K562 (cell line): ENCODE measurements around the gene CCNL2. TPM values are rescaled to one million over a fixed set of nuclear protein-coding genes. Genes with fewer than 3 reads are reported as not detected.
A peak's percentile ranks its signal among the peaks of the same experiment; 100 is the strongest.

Source experiments
- CBX3 ChIP-seq, 2 experiments: IDR thresholded peaks; 1 replicate in 1 of 2; 2 replicates in 1 of 2; pipeline ENCODE4 v1.6.1; 2012; ENCODE audit warnings: inconsistent platforms in 2 of 2, low read length in 2 of 2, borderline replicate concordance in 1 of 2, control low read depth in 1 of 2
- CREB1 ChIP-seq, 2 experiments: sonication (generic) in 1 of 2; formaldehyde crosslinking in 1 of 2; IDR thresholded peaks; 2 replicates each; pipeline versions ENCODE4 v1.6.1 to v1.8.0; 2012 to 2022; ENCODE audit warnings: inconsistent platforms in 1 of 2, mild to moderate bottlenecking in 1 of 2, missing genetic modification reagents in 1 of 2, moderate library complexity in 1 of 2
- ELF2 ChIP-seq: fragments of 250-450 bp; sonication (Bioruptor Pico); IDR thresholded peaks from 2 replicates; pipeline ENCODE4 v1.5.0; 2021; ENCODE audit warnings: mild to moderate bottlenecking
- POLR2B ChIP-seq: fragments of 450-650 bp; IDR thresholded peaks from 2 replicates; pipeline ENCODE4 v1.6.1; 2018; ENCODE audit warnings: low read depth; ENCODE audit not compliant: partially characterized antibody
- SUPT5H ChIP-seq: fragments of 450-650 bp; IDR thresholded peaks from 2 replicates; pipeline ENCODE4 v1.6.1; 2016
- TARDBP ChIP-seq: fragments of 450-650 bp; IDR thresholded peaks from 2 replicates; pipeline ENCODE4 v1.6.1; 2016
- polyA plus RNA-seq, 8 experiments: library from polyadenylated mRNA; depleted of rRNA in 4 of 8; stranded (reverse) in 5 of 8; unstranded in 3 of 8; fragments of >200 nt; fragmentation: Nextera tagmentation in 2 of 8; fragmentation: Illumina TruSeq in 1 of 8; extraction: Ambion mirVana in 2 of 8; extraction: Trizol in 1 of 8; gene quantifications; 2 replicates each; pipeline versions ENCODE4 v1.2.1 to v1.2.3, GENCODE V29; 2011 to 2014; ENCODE audit warnings: inconsistent platforms in 1 of 8, missing spikeins in 1 of 8
- total RNA-seq, 7 experiments: library from RNA; depleted of rRNA in 6 of 7; stranded (reverse); fragments of >200 nt in 6 of 7; fragmentation: Illumina TruSeq in 2 of 7; extraction: Trizol in 2 of 7; gene quantifications; 2 replicates each; pipeline versions ENCODE4 v1.2.1 to v1.2.3, GENCODE V29; 2011 to 2021; ENCODE audit warnings: low replicate concordance in 1 of 7
- TF ChIP-seq, protein P1 (sequence below): fragments of 450-650 bp; conservative IDR thresholded peaks from 2 replicates; pipeline ENCODE4 v1.6.1; 2016; ENCODE audit warnings: missing genetic modification characterization, low read depth, mild to moderate bottlenecking, control low read depth, missing compliant biosample characterization
- TF ChIP-seq, protein P2 (sequence below): fragments of 250-450 bp; sonication (Bioruptor Pico); IDR thresholded peaks from 2 replicates; pipeline ENCODE4 v1.4.0; 2020; ENCODE audit warnings: mild to moderate bottlenecking
- TF ChIP-seq, protein P3 (sequence below): sonication (generic); formaldehyde crosslinking; IDR thresholded peaks from 2 replicates; pipeline ENCODE4 v1.8.0; 2022; ENCODE audit warnings: mild to moderate bottlenecking, missing genetic modification reagents
- TF ChIP-seq, protein P4 (sequence below): fragments of 450-650 bp; IDR thresholded peaks from 2 replicates; pipeline ENCODE4 v1.6.1; 2014; ENCODE audit warnings: low read depth, mild to moderate bottlenecking, moderate library complexity, borderline replicate concordance

CCNL2 gene
- total and polyA plus RNA-seq, 9 of the 15 experiments (the other 6 are each of a cell fraction or from before 2014, with no cell fraction given), result 2.8 to 287 (median 94.5) TPM

DNA sequence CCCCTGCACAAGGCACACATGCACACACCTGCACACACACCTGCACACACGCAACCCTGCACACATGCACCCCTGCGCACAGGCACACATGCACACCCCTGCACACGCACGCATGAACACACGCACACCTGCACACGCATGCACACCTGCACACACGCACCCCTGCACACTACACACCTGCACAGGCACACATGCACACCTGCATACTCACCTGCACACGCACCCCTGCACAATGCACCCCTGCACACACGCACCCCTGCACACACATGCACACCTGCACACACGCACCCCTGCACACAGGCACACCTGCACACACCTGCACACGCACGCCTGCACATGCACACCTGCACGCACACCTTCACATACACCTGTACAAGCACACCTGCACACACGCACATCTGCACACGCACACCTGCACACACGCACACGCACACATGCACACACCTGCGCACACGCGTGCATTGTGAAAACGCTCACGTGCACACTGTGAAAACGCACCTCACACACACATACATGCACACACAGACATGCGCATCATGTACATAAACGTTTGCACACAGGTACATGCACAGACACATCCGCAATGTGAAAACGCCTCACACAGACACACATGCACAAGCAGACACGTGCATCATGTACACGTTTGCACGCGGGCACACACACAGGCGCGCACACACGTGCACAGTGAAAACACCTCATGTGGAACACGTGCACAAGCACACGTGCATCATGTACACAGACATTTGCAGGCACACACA, 58.2 kb downstream of the CCNL2 start (continued):
- TF ChIP-seq, protein P1, sequence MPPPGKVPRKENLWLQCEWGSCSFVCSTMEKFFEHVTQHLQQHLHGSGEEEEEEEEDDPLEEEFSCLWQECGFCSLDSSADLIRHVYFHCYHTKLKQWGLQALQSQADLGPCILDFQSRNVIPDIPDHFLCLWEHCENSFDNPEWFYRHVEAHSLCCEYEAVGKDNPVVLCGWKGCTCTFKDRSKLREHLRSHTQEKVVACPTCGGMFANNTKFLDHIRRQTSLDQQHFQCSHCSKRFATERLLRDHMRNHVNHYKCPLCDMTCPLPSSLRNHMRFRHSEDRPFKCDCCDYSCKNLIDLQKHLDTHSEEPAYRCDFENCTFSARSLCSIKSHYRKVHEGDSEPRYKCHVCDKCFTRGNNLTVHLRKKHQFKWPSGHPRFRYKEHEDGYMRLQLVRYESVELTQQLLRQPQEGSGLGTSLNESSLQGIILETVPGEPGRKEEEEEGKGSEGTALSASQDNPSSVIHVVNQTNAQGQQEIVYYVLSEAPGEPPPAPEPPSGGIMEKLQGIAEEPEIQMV (tag), result no peak
- TF ChIP-seq, protein P2, sequence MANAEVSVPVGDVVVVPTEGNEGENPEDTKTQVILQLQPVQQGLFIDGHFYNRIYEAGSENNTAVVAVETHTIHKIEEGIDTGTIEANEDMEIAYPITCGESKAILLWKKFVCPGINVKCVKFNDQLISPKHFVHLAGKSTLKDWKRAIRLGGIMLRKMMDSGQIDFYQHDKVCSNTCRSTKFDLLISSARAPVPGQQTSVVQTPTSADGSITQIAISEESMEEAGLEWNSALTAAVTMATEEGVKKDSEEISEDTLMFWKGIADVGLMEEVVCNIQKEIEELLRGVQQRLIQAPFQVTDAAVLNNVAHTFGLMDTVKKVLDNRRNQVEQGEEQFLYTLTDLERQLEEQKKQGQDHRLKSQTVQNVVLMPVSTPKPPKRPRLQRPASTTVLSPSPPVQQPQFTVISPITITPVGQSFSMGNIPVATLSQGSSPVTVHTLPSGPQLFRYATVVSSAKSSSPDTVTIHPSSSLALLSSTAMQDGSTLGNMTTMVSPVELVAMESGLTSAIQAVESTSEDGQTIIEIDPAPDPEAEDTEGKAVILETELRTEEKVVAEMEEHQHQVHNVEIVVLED (CRISPR knock-in tag), result no peak
- TF ChIP-seq, protein P3, sequence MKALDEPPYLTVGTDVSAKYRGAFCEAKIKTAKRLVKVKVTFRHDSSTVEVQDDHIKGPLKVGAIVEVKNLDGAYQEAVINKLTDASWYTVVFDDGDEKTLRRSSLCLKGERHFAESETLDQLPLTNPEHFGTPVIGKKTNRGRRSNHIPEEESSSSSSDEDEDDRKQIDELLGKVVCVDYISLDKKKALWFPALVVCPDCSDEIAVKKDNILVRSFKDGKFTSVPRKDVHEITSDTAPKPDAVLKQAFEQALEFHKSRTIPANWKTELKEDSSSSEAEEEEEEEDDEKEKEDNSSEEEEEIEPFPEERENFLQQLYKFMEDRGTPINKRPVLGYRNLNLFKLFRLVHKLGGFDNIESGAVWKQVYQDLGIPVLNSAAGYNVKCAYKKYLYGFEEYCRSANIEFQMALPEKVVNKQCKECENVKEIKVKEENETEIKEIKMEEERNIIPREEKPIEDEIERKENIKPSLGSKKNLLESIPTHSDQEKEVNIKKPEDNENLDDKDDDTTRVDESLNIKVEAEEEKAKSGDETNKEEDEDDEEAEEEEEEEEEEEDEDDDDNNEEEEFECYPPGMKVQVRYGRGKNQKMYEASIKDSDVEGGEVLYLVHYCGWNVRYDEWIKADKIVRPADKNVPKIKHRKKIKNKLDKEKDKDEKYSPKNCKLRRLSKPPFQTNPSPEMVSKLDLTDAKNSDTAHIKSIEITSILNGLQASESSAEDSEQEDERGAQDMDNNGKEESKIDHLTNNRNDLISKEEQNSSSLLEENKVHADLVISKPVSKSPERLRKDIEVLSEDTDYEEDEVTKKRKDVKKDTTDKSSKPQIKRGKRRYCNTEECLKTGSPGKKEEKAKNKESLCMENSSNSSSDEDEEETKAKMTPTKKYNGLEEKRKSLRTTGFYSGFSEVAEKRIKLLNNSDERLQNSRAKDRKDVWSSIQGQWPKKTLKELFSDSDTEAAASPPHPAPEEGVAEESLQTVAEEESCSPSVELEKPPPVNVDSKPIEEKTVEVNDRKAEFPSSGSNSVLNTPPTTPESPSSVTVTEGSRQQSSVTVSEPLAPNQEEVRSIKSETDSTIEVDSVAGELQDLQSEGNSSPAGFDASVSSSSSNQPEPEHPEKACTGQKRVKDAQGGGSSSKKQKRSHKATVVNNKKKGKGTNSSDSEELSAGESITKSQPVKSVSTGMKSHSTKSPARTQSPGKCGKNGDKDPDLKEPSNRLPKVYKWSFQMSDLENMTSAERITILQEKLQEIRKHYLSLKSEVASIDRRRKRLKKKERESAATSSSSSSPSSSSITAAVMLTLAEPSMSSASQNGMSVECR (CRISPR knock-in tag), result 0 out of 2 replicates have a peak, but pooled peaks have one; percentile 34
- TF ChIP-seq, protein P4, sequence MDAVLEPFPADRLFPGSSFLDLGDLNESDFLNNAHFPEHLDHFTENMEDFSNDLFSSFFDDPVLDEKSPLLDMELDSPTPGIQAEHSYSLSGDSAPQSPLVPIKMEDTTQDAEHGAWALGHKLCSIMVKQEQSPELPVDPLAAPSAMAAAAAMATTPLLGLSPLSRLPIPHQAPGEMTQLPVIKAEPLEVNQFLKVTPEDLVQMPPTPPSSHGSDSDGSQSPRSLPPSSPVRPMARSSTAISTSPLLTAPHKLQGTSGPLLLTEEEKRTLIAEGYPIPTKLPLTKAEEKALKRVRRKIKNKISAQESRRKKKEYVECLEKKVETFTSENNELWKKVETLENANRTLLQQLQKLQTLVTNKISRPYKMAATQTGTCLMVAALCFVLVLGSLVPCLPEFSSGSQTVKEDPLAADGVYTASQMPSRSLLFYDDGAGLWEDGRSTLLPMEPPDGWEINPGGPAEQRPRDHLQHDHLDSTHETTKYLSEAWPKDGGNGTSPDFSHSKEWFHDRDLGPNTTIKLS, result no peak
- peak; percentile 10 for TF ChIP-seq POLR2B
- no peak for TF ChIP-seq CBX3 (IDR thresholded peaks at IDR 0.05; ENCODE audit: borderline replicate concordance in 1 of 2, low read length in 2 of 2)
- TF ChIP-seq ELF2 (CRISPR knock-in tag), result no peak
- no peak for TF ChIP-seq CREB1 (IDR thresholded peaks at IDR 0.05)
- TF ChIP-seq CREB1 (CRISPR knock-in tag; IDR thresholded peaks at IDR 0.05), result 0 out of 2 replicates have a peak, but pooled peaks have one; percentile 34
- TF ChIP-seq TARDBP, result peak; percentile 29; the same call in 1 of the 2 replicates
- TF ChIP-seq SUPT5H, result peak; percentile 58; the same call in 1 of the 2 replicates
